ENCODE measurements around the gene AUTS2. TPM values are rescaled to one million over a fixed set of nuclear protein-coding genes. Genes with fewer than 3 reads are reported as not detected.

Gene AUTS2
- total RNA-seq, 4 donors from 2014 or later = 29.8 to 114 (median 59.4) TPM

DNA sequence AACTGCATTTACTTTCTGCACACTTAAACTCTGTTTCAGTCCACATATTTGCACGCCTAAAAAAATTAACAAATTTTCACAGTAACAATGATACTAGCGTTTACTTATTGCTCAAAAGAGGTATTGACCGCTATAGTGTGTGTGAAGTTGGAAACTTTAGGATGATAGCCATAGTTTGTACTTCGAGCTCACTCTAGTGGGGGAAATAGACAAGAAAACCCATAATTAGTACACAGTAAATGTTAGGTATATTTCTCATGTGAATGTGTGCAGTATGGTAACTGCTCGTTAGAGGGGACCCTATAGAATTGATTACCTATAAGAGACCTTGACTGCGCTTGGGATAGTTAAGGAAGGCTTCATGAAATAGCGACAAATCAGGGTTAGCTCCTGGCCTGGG is 238.4 kb downstream of the AUTS2 start:
- no peak for TF ChIP-seq POLR2A (IDR thresholded peaks at IDR 0.05)
- TF ChIP-seq EP300 (IDR thresholded peaks at IDR 0.05; ENCODE audit: low read depth) = no peak
- no peak for TF ChIP-seq POLR2AphosphoS5 (IDR thresholded peaks at IDR 0.05)
- TF ChIP-seq, protein P1, sequence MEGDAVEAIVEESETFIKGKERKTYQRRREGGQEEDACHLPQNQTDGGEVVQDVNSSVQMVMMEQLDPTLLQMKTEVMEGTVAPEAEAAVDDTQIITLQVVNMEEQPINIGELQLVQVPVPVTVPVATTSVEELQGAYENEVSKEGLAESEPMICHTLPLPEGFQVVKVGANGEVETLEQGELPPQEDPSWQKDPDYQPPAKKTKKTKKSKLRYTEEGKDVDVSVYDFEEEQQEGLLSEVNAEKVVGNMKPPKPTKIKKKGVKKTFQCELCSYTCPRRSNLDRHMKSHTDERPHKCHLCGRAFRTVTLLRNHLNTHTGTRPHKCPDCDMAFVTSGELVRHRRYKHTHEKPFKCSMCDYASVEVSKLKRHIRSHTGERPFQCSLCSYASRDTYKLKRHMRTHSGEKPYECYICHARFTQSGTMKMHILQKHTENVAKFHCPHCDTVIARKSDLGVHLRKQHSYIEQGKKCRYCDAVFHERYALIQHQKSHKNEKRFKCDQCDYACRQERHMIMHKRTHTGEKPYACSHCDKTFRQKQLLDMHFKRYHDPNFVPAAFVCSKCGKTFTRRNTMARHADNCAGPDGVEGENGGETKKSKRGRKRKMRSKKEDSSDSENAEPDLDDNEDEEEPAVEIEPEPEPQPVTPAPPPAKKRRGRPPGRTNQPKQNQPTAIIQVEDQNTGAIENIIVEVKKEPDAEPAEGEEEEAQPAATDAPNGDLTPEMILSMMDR (IDR thresholded peaks at IDR 0.05) = no peak
- no peaks in the 10 kb centered on the region for H3K27me3 ChIP-seq
- WGBS, 2 donors (ENCODE audit: low coverage in 1 of 2) = 86% methylated on average over 7 of the region's 7 CpGs
- H3K9me3 ChIP-seq = no peaks in the 10 kb centered on the region
- H3K4me3 ChIP-seq = no peak overlapping the region
- no peak overlapping the region for H3K27ac ChIP-seq
- no peaks in the 10 kb centered on the region for H3K36me3 ChIP-seq
- in situ Hi-C loops (cut with MboI; ENCODE audit: low pct_ligation_motif_present in 1 of 4, low pct_unique_long_range_greater_than_20kb in 1 of 4, low sequenced_read_pairs in 3 of 4) (no loop called here), intact Hi-C loops (cut with DNase I; ENCODE audit: low total_unique reads) (no loop called here)
- DNase-seq = no peak
- no peaks in the 10 kb centered on the region for H3K4me1 ChIP-seq

DNA sequence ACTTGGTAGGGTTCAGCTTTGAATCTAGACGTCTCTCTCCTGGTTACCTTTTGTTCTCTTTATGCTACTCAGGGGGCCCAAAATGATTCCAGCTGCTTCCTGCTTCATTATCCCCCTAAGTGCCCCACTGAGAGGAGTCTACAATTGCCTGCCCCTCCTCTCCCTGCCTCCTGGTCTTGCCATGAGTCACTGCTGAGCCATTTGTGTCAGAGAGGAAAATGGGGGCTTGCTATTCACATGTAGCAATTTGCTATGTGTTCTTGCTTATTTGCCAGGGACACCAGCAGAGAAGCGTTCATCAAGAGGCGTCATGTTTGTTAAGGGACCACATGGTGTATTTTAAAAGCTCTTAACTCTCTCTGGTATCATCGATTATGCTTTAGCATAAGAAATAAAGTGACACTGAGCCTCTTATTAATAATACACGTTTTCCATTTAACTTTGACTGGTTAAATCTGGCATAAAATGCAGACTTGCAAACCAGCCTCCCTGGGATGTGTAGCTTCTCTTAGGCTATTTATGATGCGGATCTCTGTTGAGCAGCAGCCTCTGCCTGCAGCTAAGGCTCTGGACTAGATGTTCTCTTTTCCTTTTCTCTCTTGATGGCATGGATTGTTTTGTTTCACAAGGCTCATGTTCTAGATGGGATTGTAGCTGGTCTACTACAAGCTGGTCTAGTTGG is 239.3 kb downstream of the AUTS2 start:
- in situ Hi-C loops (cut with MboI; ENCODE audit: low pct_ligation_motif_present in 1 of 4, low pct_unique_long_range_greater_than_20kb in 1 of 4, low sequenced_read_pairs in 3 of 4) = no loop called here
- H3K4me3 ChIP-seq = no peak overlapping the region
- 68% methylated on average over 6 of the region's 6 CpGs; no CpG with 5 or more reads in 1 of the 2 donors for WGBS, 2 donors (ENCODE audit: low coverage in 1 of 2)
- H3K9me3 ChIP-seq = no peaks in the 10 kb centered on the region
- TF ChIP-seq, protein P1 (IDR thresholded peaks at IDR 0.05) = no peak
- TF ChIP-seq POLR2A (IDR thresholded peaks at IDR 0.05) = no peak
- TF ChIP-seq EP300 (IDR thresholded peaks at IDR 0.05; ENCODE audit: low read depth) = no peak
- no peak for TF ChIP-seq POLR2AphosphoS5 (IDR thresholded peaks at IDR 0.05)
- H3K27me3 ChIP-seq = no peaks in the 10 kb centered on the region
- H3K36me3 ChIP-seq = no peaks in the 10 kb centered on the region
- intact Hi-C loops (cut with DNase I; ENCODE audit: low total_unique reads) = no loop called here
- no peaks in the 10 kb centered on the region for H3K4me1 ChIP-seq
- H3K27ac ChIP-seq = no peak overlapping the region
- no peak for DNase-seq

DNA sequence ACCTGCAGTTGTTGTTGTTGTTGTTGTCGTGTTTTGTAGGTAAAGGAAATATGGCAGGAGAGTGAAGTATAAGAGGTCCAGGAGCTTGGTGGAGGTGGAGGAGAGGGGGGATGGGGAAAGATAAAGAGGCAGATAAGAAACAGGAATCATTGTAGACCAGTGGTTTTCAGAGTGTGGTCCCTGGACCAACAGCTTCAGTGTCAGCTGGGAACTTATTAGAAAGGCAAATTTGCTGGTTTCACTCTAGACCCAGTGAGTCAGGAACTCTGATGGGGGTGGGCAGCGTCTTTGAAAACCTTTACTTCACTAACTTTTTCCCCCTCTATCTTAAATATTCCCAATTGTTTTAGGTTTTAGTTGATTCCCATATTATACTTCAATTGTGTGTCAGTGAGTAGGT is 241.5 kb downstream of the AUTS2 start:
- in situ Hi-C loops (cut with MboI; ENCODE audit: low pct_ligation_motif_present in 1 of 4, low pct_unique_long_range_greater_than_20kb in 1 of 4, low sequenced_read_pairs in 3 of 4) = no loop called here
- DNase-seq = no peak
- H3K9me3 ChIP-seq = no peaks in the 10 kb centered on the region
- H3K27me3 ChIP-seq = no peaks in the 10 kb centered on the region
- 74 to 85% methylated on average over 2 of the region's 2 CpGs for WGBS, 2 donors (ENCODE audit: low coverage in 1 of 2)
- intact Hi-C loops (cut with DNase I; ENCODE audit: low total_unique reads) = no loop called here
- no peaks in the 10 kb centered on the region for H3K36me3 ChIP-seq
- no peaks in the 10 kb centered on the region for H3K4me1 ChIP-seq
- TF ChIP-seq POLR2AphosphoS5 (IDR thresholded peaks at IDR 0.05) = no peak
- TF ChIP-seq EP300 (IDR thresholded peaks at IDR 0.05; ENCODE audit: low read depth) = no peak
- TF ChIP-seq POLR2A (IDR thresholded peaks at IDR 0.05) = no peak
- TF ChIP-seq, protein P1 (IDR thresholded peaks at IDR 0.05) = no peak
- H3K27ac ChIP-seq = no peak overlapping the region
- no peak overlapping the region for H3K4me3 ChIP-seq

DNA sequence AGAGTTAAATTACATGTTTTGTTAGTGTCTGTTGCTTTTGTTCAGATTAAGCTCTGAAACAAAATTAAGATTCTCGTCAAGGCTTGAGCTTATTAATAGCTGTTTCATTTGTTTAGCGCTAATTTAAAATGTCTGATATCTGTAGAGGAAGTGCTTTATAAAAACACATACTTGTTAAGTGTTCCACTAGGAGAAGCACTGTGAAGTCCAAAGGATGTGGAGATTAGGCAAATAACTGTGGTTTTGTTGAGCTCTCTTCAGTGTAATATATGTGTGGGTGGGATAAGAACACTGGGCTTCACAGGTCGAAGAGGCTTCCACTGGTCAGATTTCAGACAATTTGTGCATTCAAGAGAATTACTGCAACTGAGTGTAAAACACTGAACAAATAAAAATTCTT is 242.0 kb downstream of the AUTS2 start:
- Histone ChIP-seq H3K36me3 (no peaks in the 10 kb centered on the region), H3K27me3 (no peaks in the 10 kb centered on the region), H3K27ac (no peak overlapping the region), H3K9me3 (no peaks in the 10 kb centered on the region), H3K4me1 (no peaks in the 10 kb centered on the region), H3K4me3 (no peak overlapping the region)
- in situ Hi-C loops (cut with MboI; ENCODE audit: low pct_ligation_motif_present in 1 of 4, low pct_unique_long_range_greater_than_20kb in 1 of 4, low sequenced_read_pairs in 3 of 4) (no loop called here), intact Hi-C loops (cut with DNase I; ENCODE audit: low total_unique reads) (no loop called here)
- WGBS, 2 donors (ENCODE audit: low coverage in 1 of 2) = 49 to 68% methylated on average over 3 of the region's 3 CpGs
- DNase-seq = no peak
- TF ChIP-seq POLR2A (IDR thresholded peaks at IDR 0.05) = no peak
- TF ChIP-seq, protein P1 (IDR thresholded peaks at IDR 0.05) = no peak
- TF ChIP-seq EP300 (IDR thresholded peaks at IDR 0.05; ENCODE audit: low read depth) = no peak
- no peak for TF ChIP-seq POLR2AphosphoS5 (IDR thresholded peaks at IDR 0.05)
